ENCODE results near the gene INPP1.
"Not testable (repeated sequence)": the region's sequence is repeated elsewhere in the genome, so short reads cannot be mapped to it uniquely, and the experiment has no call there.

INPP1 gene

DNA sequence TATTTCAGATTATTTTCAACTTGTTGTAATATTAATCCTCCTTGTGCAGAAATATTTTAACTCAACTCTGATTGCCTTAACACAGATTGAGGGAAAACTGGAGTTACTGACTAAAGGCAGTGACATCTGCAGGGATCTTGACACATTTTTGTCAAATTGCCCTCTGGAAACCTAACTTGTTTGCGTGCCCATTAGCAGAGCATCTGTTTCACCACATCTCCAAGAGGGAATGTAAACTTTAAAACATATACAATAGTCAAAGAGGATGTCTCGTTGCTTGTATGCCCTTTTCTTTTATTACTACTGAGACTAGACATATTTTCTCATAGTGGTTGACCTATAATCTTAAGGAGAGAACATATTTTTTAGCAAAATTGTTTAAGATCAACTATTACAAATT is 14.2 kb downstream of the INPP1 start:
- no peak overlapping the region for H3K9ac ChIP-seq
- no peak overlapping the region for H3K4me2 ChIP-seq
- no peak overlapping the region for H3K4me3 ChIP-seq
- peaks cover 9% of the 10 kb centered on the region for H3K4me1 ChIP-seq
- H3K9me3 ChIP-seq, result no peaks in the 10 kb centered on the region
- no peak overlapping the region for H3K27ac ChIP-seq
- H4K20me1 ChIP-seq, result no peaks in the 10 kb centered on the region
- H3K36me3 ChIP-seq, result no peaks in the 10 kb centered on the region
- TF ChIP-seq Cebpa-rat (IDR thresholded peaks at IDR 0.05), result no peak
- no peaks in the 10 kb centered on the region for H3K27me3 ChIP-seq

DNA sequence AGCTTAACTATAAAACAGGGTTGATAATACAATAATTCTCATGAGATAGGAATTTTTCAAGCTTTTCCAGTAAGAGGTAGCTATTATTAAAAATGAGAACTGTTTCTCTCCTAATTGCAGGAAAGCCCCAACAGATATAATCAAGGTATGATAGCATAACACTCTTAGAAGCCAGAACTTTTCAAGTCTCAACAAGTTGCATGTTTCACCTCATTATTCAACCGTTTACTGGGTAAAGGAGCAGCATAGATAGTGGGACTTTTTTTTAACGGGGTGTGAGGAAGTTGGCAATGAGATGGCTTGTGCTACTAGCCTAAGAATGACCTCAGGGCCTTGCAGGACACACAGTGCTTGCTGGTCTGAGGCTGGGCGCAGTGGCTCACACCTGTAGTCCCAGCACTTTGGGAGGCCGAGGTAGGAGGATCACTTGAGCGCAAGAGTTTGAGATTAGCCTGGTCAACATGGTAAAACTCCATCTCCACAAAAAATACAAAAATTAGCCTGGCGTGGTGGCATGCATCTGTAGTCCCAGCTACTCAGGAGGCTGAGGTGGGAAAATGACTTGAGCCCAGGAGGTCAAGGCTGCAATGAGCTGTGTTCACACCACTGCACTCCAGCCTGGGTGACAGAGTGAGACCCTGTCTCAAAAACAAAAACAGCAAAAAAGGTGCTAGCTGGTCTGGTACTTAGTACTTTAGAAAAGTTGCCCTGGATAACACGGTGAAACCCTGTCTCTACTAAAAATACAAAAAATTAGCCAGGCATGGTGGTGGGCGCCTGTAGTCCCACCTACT is 15.5 kb downstream of the INPP1 start:
- not testable (repeated sequence) for H3K4me2 ChIP-seq, H3K36me3 ChIP-seq, H3K27ac ChIP-seq, H3K4me3 ChIP-seq, H3K9ac ChIP-seq, H3K9me3 ChIP-seq, H3K27me3 ChIP-seq, H4K20me1 ChIP-seq, H3K4me1 ChIP-seq

DNA sequence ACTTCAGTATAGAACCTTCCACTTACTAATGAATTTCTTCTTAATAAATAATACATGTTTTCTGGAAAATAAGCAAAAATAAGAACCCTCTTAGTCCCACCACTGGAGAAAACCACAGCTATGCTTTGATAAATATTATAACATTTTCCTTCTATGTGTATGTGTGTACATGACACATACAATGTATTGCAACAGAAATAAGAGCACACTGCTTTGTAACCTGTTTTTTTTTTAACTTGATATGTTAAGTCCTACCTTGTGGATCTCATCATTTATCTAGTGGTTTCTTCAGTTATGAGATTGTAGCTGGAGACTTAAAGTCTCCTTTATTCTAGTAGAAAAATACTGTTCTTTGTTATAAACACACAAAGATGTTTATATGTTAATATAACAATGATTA is 17.2 kb downstream of the INPP1 start:
- no peaks in the 10 kb centered on the region for H4K20me1 ChIP-seq
- H3K27me3 ChIP-seq, result no peaks in the 10 kb centered on the region
- H3K4me3 ChIP-seq, result no peak overlapping the region
- no peak overlapping the region for H3K27ac ChIP-seq
- no peaks in the 10 kb centered on the region for H3K9me3 ChIP-seq
- no peak overlapping the region for H3K9ac ChIP-seq
- no peak overlapping the region for H3K4me2 ChIP-seq
- peaks cover 9% of the 10 kb centered on the region for H3K4me1 ChIP-seq
- TF ChIP-seq Cebpa-rat (IDR thresholded peaks at IDR 0.05), result no peak
- H3K36me3 ChIP-seq, result no peaks in the 10 kb centered on the region

DNA sequence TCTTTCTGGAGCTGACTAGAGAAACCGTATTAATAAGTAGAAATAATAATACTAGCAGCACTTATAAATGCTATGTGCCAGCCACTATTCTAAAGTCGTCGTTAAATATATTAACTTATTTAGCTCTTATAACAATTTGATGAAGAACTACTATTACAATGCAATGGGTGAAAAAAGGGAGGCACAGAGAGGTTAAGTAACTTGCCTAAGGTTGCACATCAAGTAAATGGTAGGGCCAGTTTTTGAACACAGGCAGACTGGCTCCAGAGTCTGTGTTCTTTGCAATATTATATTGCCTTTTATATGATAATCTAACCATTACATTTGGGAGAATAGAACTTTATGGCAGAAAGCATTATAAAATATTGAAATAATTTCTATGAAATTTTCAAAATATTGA is 17.6 kb downstream of the INPP1 start:
- Histone ChIP-seq H3K4me3 (no peak overlapping the region), H3K27me3 (no peaks in the 10 kb centered on the region), H3K4me2 (no peak overlapping the region), H3K4me1 (peaks cover 9% of the 10 kb centered on the region), H4K20me1 (no peaks in the 10 kb centered on the region), H3K9me3 (no peaks in the 10 kb centered on the region), H3K9ac (no peak overlapping the region), H3K36me3 (no peaks in the 10 kb centered on the region), H3K27ac (no peak overlapping the region)
- no peak for TF ChIP-seq Cebpa-rat (IDR thresholded peaks at IDR 0.05)

DNA sequence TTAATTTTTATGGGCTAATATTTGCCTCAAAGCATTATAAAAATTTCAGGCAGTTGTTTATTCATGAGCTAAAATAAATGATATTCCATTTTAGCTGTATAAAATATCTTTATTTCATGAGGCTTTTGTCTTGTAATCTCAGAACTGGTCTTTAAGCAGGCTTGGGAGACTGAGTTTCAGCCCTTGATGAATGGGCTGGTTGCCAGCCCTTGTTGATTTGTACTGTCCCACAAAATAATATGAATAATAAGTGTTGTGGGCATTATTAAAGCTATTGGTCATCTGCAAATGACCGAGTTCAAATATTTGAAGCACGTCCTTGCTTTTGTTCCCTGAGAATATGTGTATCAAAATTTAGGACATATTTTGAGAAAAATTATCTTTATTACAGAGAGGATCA is 18.2 kb downstream of the INPP1 start:
- Histone ChIP-seq H3K4me1 (peaks cover 9% of the 10 kb centered on the region), H4K20me1 (no peaks in the 10 kb centered on the region), H3K9me3 (no peaks in the 10 kb centered on the region), H3K27ac (no peak overlapping the region), H3K4me2 (no peak overlapping the region), H3K4me3 (no peak overlapping the region), H3K36me3 (no peaks in the 10 kb centered on the region), H3K9ac (no peak overlapping the region), H3K27me3 (no peaks in the 10 kb centered on the region)
- TF ChIP-seq Cebpa-rat (IDR thresholded peaks at IDR 0.05), result no peak

DNA sequence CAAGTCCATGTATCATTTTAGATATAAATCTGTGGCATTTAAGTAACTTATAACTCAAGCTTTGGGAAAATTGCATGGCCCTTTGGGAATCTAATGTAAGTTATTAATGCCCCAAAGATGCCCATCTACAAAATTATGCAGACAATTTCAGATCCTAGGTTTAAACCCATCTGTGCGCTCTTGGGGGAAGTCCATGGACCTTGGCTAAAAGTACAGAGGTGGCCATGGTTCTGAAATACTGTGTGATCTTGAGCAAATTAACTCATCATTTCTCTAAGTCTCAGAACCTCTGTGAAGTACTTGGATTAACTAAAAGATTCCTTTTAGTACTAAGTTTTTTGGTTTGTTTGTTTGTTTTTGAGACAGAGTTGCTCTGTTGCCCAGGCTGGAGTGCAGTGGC is 19.5 kb downstream of the INPP1 start:
- Histone ChIP-seq H3K36me3 (no peaks in the 10 kb centered on the region), H3K9ac (no peak overlapping the region), H3K9me3 (no peaks in the 10 kb centered on the region), H4K20me1 (no peaks in the 10 kb centered on the region), H3K4me3 (no peak overlapping the region), H3K27ac (no peak overlapping the region), H3K27me3 (no peaks in the 10 kb centered on the region), H3K4me2 (no peak overlapping the region), H3K4me1 (peaks cover 9% of the 10 kb centered on the region)
- TF ChIP-seq Cebpa-rat (IDR thresholded peaks at IDR 0.05), result no peak

DNA sequence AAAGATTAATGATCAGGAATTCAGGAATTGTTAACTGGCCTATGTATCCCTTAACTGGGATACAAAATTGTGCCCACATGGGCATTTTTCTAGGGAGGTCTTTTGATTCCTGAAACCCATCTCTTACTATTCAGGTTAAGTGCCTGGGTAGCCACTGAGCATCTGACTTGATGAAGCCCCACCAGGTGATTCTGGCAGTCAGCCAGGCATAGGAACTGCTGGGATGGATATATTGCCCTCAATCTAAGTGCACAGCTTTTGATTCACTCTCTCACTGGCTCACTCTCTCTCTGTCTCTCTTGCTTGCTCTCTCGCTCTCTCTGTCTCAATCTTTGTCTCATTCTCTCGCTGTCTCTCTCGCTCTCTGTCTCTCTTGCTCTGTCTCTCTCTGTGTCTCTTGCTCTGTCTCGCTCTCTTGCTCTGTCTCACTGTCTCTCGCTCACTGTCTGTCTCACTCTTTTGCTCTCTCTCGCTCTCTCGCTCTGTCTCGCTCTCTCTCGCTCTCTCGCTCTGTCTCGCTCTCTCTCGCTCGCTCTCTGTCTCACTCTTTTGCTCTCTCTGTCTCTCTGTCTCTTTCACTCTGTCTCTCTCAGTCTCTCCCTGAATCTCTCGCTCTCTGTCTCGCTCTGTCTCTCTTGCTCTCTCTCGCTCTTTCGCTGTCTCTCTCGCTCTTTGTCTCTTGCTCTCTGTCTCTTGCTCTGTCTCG is 22.3 kb downstream of the INPP1 start:
- H4K20me1 ChIP-seq, result no peaks in the 10 kb centered on the region
- no peak overlapping the region for H3K9ac ChIP-seq
- no peaks in the 10 kb centered on the region for H3K36me3 ChIP-seq
- no peak overlapping the region for H3K4me3 ChIP-seq
- H3K27ac ChIP-seq, result no peak overlapping the region
- no peak for TF ChIP-seq Cebpa-rat (IDR thresholded peaks at IDR 0.05)
- H3K9me3 ChIP-seq, result no peaks in the 10 kb centered on the region
- H3K27me3 ChIP-seq, result no peaks in the 10 kb centered on the region
- H3K4me2 ChIP-seq, result no peak overlapping the region
- H3K4me1 ChIP-seq, result no peaks in the 10 kb centered on the region

DNA sequence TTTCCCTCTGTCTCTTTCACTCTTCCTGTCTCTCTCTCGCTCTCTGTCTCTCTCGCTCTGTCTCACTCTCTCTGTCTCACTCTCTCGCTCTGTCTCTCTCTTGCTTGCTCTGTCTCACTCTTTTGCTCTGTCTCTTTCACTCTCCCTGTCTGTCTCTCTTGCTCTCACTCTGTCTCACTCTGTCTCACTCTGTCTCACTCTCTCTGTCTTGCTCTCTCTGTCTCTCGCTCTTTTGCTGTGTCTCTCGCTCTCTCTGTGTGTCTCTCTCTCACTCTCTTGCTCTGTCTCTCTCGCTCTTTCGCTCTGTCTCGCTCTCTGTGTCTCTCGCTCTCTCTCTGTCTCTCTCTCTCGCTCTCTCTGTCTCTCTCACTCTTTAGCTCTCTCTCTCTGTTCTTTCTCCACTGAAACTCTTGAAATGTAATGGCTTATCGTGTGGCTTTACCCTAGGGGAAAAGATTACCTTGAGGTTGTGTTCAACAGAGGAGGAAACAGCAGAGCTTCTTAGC is 22.9 kb downstream of the INPP1 start:
- no peak overlapping the region for H3K9ac ChIP-seq
- no peak overlapping the region for H3K4me3 ChIP-seq
- no peaks in the 10 kb centered on the region for H3K4me1 ChIP-seq
- H4K20me1 ChIP-seq, result no peaks in the 10 kb centered on the region
- TF ChIP-seq Cebpa-rat (IDR thresholded peaks at IDR 0.05), result no peak
- H3K36me3 ChIP-seq, result no peaks in the 10 kb centered on the region
- no peaks in the 10 kb centered on the region for H3K27me3 ChIP-seq
- H3K27ac ChIP-seq, result no peak overlapping the region
- H3K9me3 ChIP-seq, result no peaks in the 10 kb centered on the region
- H3K4me2 ChIP-seq, result no peak overlapping the region

DNA sequence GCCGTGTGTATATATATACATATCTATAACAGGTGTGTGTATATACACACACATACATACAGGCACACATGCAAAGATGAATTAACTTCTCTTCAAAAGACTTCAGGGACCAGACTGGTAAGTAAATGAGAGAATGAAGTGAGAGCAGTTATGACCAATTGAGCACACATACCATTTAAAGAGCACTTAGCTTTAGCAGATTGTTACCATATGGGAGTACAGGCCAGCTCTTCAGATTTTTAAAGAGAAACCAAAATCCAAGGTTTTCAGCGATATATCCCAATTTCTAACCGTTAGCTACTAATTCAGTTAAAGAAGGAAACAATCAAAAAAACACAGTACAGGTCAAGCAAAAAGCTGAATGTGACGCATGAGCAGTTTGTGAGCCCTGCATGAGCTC is 23.7 kb downstream of the INPP1 start:
- Histone ChIP-seq H3K36me3 (no peaks in the 10 kb centered on the region), H3K4me1 (no peaks in the 10 kb centered on the region), H3K9ac (no peak overlapping the region), H3K9me3 (no peaks in the 10 kb centered on the region), H4K20me1 (no peaks in the 10 kb centered on the region), H3K27ac (no peak overlapping the region), H3K4me2 (no peak overlapping the region), H3K27me3 (no peaks in the 10 kb centered on the region), H3K4me3 (no peak overlapping the region)
- TF ChIP-seq Cebpa-rat (IDR thresholded peaks at IDR 0.05), result no peak

DNA sequence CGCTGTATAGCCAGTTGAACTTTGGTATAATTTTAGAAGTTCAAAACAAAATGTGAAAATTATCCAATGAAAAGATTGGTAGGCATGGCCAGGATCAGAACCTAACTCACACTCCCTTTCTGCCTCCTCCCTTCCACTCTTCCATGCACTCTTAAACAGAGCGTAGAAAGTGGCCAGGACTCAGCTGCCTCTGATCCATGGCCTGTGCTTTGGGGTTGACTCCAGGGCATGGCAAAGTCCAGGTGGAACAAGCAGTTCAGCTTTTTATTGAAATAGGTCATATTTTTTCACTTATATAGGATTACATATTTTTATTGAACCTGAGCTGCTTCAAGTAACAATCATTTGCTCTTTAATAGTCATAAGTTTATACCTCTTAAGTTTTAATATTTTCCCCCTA is 26.2 kb downstream of the INPP1 start:
- H3K36me3 ChIP-seq, result no peaks in the 10 kb centered on the region
- no peaks in the 10 kb centered on the region for H4K20me1 ChIP-seq
- H3K4me1 ChIP-seq, result no peaks in the 10 kb centered on the region
- H3K9ac ChIP-seq, result no peak overlapping the region
- H3K9me3 ChIP-seq, result no peaks in the 10 kb centered on the region
- no peak overlapping the region for H3K4me2 ChIP-seq
- H3K27me3 ChIP-seq, result no peaks in the 10 kb centered on the region
- TF ChIP-seq Cebpa-rat (IDR thresholded peaks at IDR 0.05), result no peak
- H3K27ac ChIP-seq, result no peak overlapping the region
- H3K4me3 ChIP-seq, result no peak overlapping the region

Data from BLaER1 (cell line).